GM21515 (cell line): Measurements from ENCODE around the gene BOD1L1.
A peak's percentile ranks its signal among the peaks of the same experiment; 100 is the strongest.

ENCODE experiments used
- ATAC-seq: cut with Tn5 transposase; IDR thresholded peaks from one replicate; pipeline ENCODE4 v1.9.1; 2021; ENCODE audit not compliant: unreplicated experiment

The BOD1L1 gene

DNA sequence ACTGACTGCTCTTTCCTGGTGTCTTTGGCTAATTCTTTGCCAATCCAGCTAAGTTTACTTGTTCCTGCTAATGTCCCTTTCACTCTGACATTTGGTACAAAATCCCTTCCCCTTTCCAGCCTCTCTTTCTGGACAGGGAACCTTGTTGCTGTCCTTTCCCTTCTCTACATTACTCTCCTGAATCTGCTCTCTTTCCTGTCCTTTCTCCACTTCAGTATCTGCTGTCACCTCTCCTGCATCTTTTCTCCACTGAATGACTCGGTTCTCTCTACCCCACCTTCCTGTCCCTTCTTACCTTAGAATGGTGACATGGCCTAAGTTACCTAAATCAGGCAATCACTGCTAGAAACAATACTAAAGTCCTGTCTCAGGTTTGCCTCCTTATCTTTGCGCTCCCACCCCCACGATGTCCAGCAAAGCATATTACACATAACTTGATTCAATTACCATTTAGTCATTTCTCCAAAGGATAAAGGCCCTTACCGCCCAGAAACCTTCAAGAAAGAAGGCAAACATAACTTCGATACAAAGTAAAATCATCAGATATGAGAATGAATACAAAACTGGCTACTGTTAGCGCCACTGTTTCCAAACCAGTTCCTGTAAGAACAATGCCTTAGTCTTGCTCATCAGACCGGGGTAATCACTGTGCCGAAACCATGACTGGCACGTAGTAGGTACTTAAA, 890 bp downstream of the BOD1L1 start:
- ATAC-seq = no peak

DNA sequence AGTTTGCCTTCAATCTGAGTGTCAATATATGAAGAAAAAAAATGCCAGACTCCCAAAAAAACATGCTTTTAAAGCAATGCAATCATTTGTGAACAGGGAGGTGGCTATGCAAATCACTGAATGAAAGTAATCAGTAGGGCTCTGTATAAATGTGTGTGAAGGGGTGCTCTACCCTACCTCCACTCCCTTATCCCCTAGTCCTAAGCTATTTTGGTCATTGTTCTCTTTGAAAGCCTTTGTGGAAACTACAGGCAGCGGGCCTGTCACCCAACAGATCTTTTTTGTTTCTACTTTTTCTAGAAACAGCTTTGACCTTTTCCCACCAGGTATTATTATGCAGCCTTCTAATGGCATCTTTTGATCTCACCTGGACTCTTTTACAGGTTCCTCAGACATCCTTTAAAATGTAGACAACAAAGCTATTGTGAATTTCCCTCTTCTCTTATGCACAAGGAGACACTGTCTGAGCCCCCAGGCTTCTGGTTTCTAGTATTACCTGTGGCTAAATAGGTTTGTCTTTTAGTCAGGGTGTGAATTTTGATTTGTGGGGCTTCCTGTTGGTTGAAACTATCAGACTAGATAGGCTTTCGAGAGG, 9.2 kb downstream of the BOD1L1 start:
- no peak for ATAC-seq

DNA sequence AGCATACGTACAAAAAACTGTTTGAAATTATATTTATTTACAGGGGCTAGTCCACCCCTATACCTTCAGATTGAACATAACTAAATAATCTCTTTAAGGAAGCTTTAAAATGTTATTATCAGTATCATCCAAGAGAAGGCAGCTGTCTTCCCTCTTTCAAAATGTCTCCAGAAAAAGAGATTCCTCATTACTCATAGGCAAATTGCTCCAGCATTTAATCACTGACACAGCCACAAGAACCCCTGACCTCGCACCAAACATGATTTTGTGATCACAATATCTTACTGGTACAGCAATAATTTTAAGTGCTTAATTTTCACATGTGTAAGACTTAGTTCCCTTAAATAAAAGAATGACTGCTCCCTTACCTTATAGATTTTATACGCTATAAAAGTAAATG, 9.7 kb downstream of the BOD1L1 start:
- ATAC-seq = no peak

- ATAC-seq = no peak
Measured at GRCh38 chr4:13616597-13616996, 10.9 kb downstream of the BOD1L1 start.

- ATAC-seq = peak; percentile 63
Measured at GRCh38 chr4:13615161-13615560, 12.4 kb downstream of the BOD1L1 start.

DNA sequence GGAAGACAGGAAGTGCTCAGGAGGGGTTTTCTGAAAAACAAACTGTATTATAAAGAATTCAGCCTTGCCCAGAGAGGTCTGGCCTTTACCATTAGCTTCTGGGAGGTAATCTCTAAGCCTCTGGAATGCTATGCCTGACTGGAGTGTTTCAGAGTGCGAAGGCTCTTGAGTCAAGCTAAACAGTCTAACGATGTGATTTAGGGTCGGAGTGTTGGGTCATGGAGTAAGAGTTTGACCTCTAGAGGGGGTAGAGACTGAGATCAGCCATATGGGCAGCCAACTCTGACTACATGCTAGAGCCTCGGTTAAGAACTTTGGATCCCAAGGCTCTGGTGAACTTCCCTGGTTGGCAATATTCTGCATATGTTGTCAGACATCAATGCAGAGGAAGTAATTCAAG, 15.0 kb downstream of the BOD1L1 start:
- no peak for ATAC-seq

- peak; percentile 94 for ATAC-seq
Measured at GRCh38 chr4:13611283-13611842, 16.2 kb downstream of the BOD1L1 start.

GRCh38 chr4:13605330-13605729, 22.2 kb downstream of the BOD1L1 start:
- no peak for ATAC-seq

- no peak for ATAC-seq
Measured at GRCh38 chr4:13601848-13602247, 25.7 kb downstream of the BOD1L1 start.

- ATAC-seq = peak; percentile 71
Measured at GRCh38 chr4:13601048-13601447, 26.5 kb downstream of the BOD1L1 start.

DNA sequence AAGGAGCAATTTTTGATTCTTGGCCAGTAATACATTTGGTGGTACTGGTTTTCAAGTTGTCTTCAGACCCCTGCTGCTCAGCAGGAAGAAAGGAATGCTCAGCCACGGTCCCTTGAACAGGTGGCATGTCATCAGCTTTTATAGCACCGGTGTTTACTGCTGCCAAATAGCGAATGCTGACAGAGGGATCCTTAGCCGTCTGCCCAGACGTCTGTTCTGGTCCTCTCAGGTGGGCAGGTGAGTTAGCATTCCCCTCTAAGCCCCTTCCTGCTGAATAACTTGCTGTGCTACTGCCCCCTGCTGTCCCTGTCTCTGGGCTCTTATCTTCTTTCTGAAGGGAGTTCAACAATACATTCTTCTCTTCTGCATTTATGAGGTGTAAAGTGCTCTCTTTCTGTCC, 28.4 kb downstream of the BOD1L1 start:
- ATAC-seq = no peak

DNA sequence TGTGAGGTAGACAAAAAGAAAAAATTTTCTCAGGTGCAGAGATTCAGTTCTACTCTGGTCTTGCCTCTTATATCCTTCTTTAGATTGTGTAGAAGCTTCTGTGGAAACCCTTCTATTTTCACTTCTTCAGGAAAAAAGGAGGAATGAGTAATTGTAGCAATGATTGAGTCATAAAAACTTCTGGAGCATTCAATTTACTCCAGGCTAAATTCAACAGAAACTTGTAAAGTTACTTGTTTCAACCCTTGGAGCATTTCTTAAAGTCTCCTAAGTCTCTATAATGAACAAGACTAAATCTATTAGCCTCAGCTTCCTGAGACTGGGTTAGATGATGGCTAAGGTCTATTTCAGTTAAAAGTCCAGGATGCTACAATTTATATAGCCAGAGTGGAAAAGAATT, 29.9 kb downstream of the BOD1L1 start:
- no peak for ATAC-seq

DNA sequence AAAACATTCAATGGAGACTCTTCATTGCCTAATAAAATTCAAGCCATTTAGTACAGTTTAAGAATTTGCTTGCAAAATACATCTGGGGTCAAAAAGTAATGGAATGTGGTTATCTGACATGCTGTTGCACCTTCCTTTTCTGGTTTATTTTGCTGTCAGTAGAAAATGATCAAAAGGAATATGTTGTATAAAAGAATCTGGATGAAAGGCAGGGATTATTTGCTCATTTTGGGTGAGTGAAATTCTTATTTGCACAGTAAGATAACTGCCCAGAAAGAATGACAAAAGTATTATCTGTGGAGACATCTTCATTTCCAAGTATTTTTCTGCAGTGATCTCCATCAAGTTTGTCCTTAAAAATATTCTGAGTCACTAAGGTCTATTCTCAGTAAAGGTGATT, 30.4 kb downstream of the BOD1L1 start:
- ATAC-seq = no peak

- ATAC-seq = no peak
Measured at GRCh38 chr4:13592220-13592619, 35.3 kb downstream of the BOD1L1 start.

- no peak for ATAC-seq
Measured at GRCh38 chr4:13590766-13591165, 36.8 kb downstream of the BOD1L1 start.

- no peak for ATAC-seq
Measured at GRCh38 chr4:13588954-13589353, 38.6 kb downstream of the BOD1L1 start.

GRCh38 chr4:13584481-13584880, 43.0 kb downstream of the BOD1L1 start:
- ATAC-seq = no peak

GRCh38 chr4:13580036-13580435, 47.5 kb downstream of the BOD1L1 start:
- ATAC-seq = no peak

GRCh38 chr4:13577660-13578059, 49.9 kb downstream of the BOD1L1 start:
- no peak for ATAC-seq

GRCh38 chr4:13570916-13571315, 56.6 kb downstream of the BOD1L1 start:
- ATAC-seq = no peak

- ATAC-seq = no peak
Measured at GRCh38 chr4:13567125-13567524, 60.4 kb downstream of the BOD1L1 start.

GRCh38 chr4:13562876-13563275, 64.6 kb downstream of the BOD1L1 start:
- ATAC-seq = no peak

DNA sequence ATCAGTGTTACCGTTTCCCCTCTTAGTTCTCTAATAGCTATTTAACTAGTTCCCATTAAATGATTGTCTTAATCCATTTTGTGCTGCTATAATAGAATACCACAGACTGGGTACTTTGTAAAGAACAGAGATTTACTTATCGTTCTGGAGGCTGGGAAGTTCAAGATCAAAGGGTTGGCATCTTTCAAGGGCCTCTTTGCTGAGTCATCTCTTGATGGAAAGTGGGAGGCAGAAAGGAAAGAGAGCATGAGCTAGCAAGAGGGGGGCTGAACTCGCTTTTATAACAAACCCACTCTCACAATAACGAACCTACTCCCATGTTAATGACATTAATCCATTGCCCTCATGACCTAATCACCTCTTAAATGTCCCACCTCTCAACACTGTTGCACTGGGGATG, 65.9 kb downstream of the BOD1L1 start:
- ATAC-seq = no peak
